Endodermal cell (in vitro differentiated cells): ENCODE data around the gene GOLGA8A. TPM values are rescaled to one million over a fixed set of nuclear protein-coding genes. Genes with fewer than 3 reads are reported as not detected.
"Not testable (repeated sequence)": the region's sequence is repeated elsewhere in the genome, so short reads cannot be mapped to it uniquely, and the experiment has no call there.

Experiments used
- DNase-seq: peaks from one replicate; pipeline ENCODE4 v3.0.0-alpha.2; 2017
- H3K27ac ChIP-seq: 2 replicates; pipeline ENCODE4 v1.5.1; 2013; ENCODE audit warnings: mild to moderate bottlenecking, low read depth, low read length, moderate library complexity
- H3K27me3 ChIP-seq: 2 replicates; pipeline ENCODE4 v1.6.1; 2013; ENCODE audit warnings: mild to moderate bottlenecking, low read length, moderate library complexity; ENCODE audit not compliant: insufficient read depth, control insufficient read depth, poor library complexity, severe bottlenecking
- H3K36me3 ChIP-seq: 2 replicates; pipeline ENCODE4 v1.7.0; 2013; ENCODE audit warnings: mild to moderate bottlenecking, low read length, moderate library complexity; ENCODE audit not compliant: control insufficient read depth, insufficient read depth
- H3K4me1 ChIP-seq: one replicate; pipeline ENCODE4 v1.7.0; 2013; ENCODE audit warnings: low read length; ENCODE audit not compliant: control insufficient read depth, insufficient read depth
- H3K4me3 ChIP-seq: 2 replicates; pipeline ENCODE4 v1.5.1; 2013; ENCODE audit warnings: mild to moderate bottlenecking, low read length, moderate library complexity
- H3K9ac ChIP-seq: 2 replicates; pipeline ENCODE4 v1.6.1; 2013; ENCODE audit warnings: mild to moderate bottlenecking, low read length, moderate library complexity; ENCODE audit not compliant: poor library complexity, severe bottlenecking; ENCODE audit errors: extremely low read depth
- H3K9me3 ChIP-seq: 2 replicates; pipeline ENCODE4 v1.6.1; 2013; ENCODE audit warnings: mild to moderate bottlenecking, low read length, moderate library complexity; ENCODE audit not compliant: control insufficient read depth
- H3K27ac Mint-ChIP-seq: 2 replicates; pipeline ENCODE4 v1.8.0; 2020; ENCODE audit warnings: mixed read lengths
- H3K27me3 Mint-ChIP-seq: 2 replicates; pipeline ENCODE4 v1.8.0; 2021; ENCODE audit warnings: mild to moderate bottlenecking, mixed read lengths; ENCODE audit not compliant: insufficient read depth
- H3K36me3 Mint-ChIP-seq: 2 replicates; pipeline ENCODE4 v1.8.0; 2020; ENCODE audit warnings: low read depth, mixed read lengths
- H3K4me1 Mint-ChIP-seq: 2 replicates; pipeline ENCODE4 v1.8.0; 2020; ENCODE audit warnings: mixed read lengths
- H3K4me3 Mint-ChIP-seq: 2 replicates; pipeline ENCODE4 v1.8.0; 2020; ENCODE audit warnings: mild to moderate bottlenecking, moderate library complexity, mixed read lengths
- H3K9me3 Mint-ChIP-seq: 2 replicates; pipeline ENCODE4 v1.8.0; 2020; ENCODE audit warnings: mild to moderate bottlenecking, mixed read lengths
- WGBS, 2 experiments: methylation state at CpG; one replicate each; pipeline versions ENCODE4 v1.1.5 to v1.1.7; 2013; ENCODE audit warnings: missing lambda C conversion rate in 2 of 2, mixed read lengths in 1 of 2; ENCODE audit not compliant: insufficient coverage in 1 of 2, insufficient read length in 1 of 2; 5-methylcytosine and 5-hydroxymethylcytosine counted together
- total RNA-seq, 2 donors: library from RNA; stranded (reverse); fragmentation: NEBNext Ultra II Directional in 1 of 2; extraction: Animal tissue kit (Norgen Biotek cat#: 25700) in 1 of 2; gene quantifications; 2 replicates in 1 of 2; 3 replicates in 1 of 2; pipeline ENCODE4 v1.2.1, GENCODE V29; 2021

GOLGA8A gene
- total RNA-seq, 2 donors from 2014 or later = 60.8 to 95.8 TPM

- H3K4me3 ChIP-seq, H3K27ac Mint-ChIP-seq, H3K9ac ChIP-seq, DNase-seq, H3K36me3 ChIP-seq, H3K36me3 Mint-ChIP-seq, H3K27ac ChIP-seq, H3K4me3 Mint-ChIP-seq, H3K4me1 Mint-ChIP-seq, H3K4me1 ChIP-seq, H3K9me3 ChIP-seq, H3K9me3 Mint-ChIP-seq, H3K27me3 ChIP-seq, H3K27me3 Mint-ChIP-seq: not testable (repeated sequence)
- no CpG with 5 or more reads among the region's 19 CpGs for WGBS, 2 experiments
Measured at GRCh38 chr15:34409511-34409910, 28.1 kb downstream of the GOLGA8A start.

- no CpG with 5 or more reads among the region's 10 CpGs for WGBS, 2 experiments
- not testable (repeated sequence) for H3K27ac ChIP-seq, H3K36me3 ChIP-seq, H3K27me3 Mint-ChIP-seq, H3K4me1 Mint-ChIP-seq, H3K4me3 Mint-ChIP-seq, H3K9me3 ChIP-seq, H3K4me3 ChIP-seq, H3K27me3 ChIP-seq, H3K27ac Mint-ChIP-seq, DNase-seq, H3K4me1 ChIP-seq, H3K36me3 Mint-ChIP-seq, H3K9ac ChIP-seq, H3K9me3 Mint-ChIP-seq
Measured at GRCh38 chr15:34408973-34409372, 28.6 kb downstream of the GOLGA8A start.

- not testable (repeated sequence) for H3K4me3 Mint-ChIP-seq, H3K9me3 Mint-ChIP-seq, H3K27ac Mint-ChIP-seq, H3K4me1 Mint-ChIP-seq, H3K9me3 ChIP-seq, H3K36me3 ChIP-seq, H3K4me1 ChIP-seq, H3K4me3 ChIP-seq, H3K27me3 ChIP-seq, H3K36me3 Mint-ChIP-seq, DNase-seq, H3K9ac ChIP-seq, H3K27ac ChIP-seq, H3K27me3 Mint-ChIP-seq
- WGBS, 2 experiments = no CpG with 5 or more reads among the region's 3 CpGs
Measured at GRCh38 chr15:34403899-34404298, 33.7 kb downstream of the GOLGA8A start.

GRCh38 chr15:34403160-34403598 is 34.4 kb downstream of the GOLGA8A start:
- not testable (repeated sequence) for H3K9ac ChIP-seq, H3K27ac ChIP-seq, H3K4me1 ChIP-seq, H3K27me3 ChIP-seq, H3K4me3 Mint-ChIP-seq, H3K4me1 Mint-ChIP-seq, DNase-seq, H3K4me3 ChIP-seq, H3K36me3 Mint-ChIP-seq, H3K9me3 Mint-ChIP-seq, H3K27me3 Mint-ChIP-seq, H3K36me3 ChIP-seq, H3K27ac Mint-ChIP-seq, H3K9me3 ChIP-seq
- WGBS, 2 experiments = no CpG with 5 or more reads among the region's 4 CpGs

GRCh38 chr15:34397637-34398259 is 39.9 kb downstream of the GOLGA8A start:
- H3K9ac ChIP-seq, H3K27ac Mint-ChIP-seq, H3K9me3 Mint-ChIP-seq, H3K27me3 ChIP-seq, H3K4me1 ChIP-seq, H3K36me3 Mint-ChIP-seq, H3K4me3 Mint-ChIP-seq, H3K9me3 ChIP-seq, H3K27me3 Mint-ChIP-seq, H3K27ac ChIP-seq, H3K36me3 ChIP-seq, DNase-seq, H3K4me1 Mint-ChIP-seq, H3K4me3 ChIP-seq: not testable (repeated sequence)
- no CpG with 5 or more reads among the region's 6 CpGs for WGBS, 2 experiments

GRCh38 chr15:34392981-34393380 is 44.6 kb downstream of the GOLGA8A start:
- H3K4me3 ChIP-seq, DNase-seq, H3K4me3 Mint-ChIP-seq, H3K4me1 Mint-ChIP-seq, H3K27ac ChIP-seq, H3K9me3 Mint-ChIP-seq, H3K36me3 ChIP-seq, H3K9me3 ChIP-seq, H3K27ac Mint-ChIP-seq, H3K4me1 ChIP-seq, H3K27me3 Mint-ChIP-seq, H3K9ac ChIP-seq, H3K27me3 ChIP-seq, H3K36me3 Mint-ChIP-seq: not testable (repeated sequence)
- WGBS, 2 experiments = no CpG with 5 or more reads among the region's 2 CpGs

- DNase-seq, H3K36me3 Mint-ChIP-seq, H3K9me3 Mint-ChIP-seq, H3K36me3 ChIP-seq, H3K4me1 Mint-ChIP-seq, H3K27ac Mint-ChIP-seq, H3K4me3 Mint-ChIP-seq, H3K9me3 ChIP-seq, H3K4me1 ChIP-seq, H3K4me3 ChIP-seq, H3K27me3 ChIP-seq, H3K27ac ChIP-seq, H3K27me3 Mint-ChIP-seq, H3K9ac ChIP-seq: not testable (repeated sequence)
- WGBS, 2 experiments = no CpG with 5 or more reads among the region's 16 CpGs
Measured at GRCh38 chr15:34389594-34390086, 48.0 kb downstream of the GOLGA8A start.
